ENCODE measurements around the gene DGCR8.

DGCR8 gene

DNA sequence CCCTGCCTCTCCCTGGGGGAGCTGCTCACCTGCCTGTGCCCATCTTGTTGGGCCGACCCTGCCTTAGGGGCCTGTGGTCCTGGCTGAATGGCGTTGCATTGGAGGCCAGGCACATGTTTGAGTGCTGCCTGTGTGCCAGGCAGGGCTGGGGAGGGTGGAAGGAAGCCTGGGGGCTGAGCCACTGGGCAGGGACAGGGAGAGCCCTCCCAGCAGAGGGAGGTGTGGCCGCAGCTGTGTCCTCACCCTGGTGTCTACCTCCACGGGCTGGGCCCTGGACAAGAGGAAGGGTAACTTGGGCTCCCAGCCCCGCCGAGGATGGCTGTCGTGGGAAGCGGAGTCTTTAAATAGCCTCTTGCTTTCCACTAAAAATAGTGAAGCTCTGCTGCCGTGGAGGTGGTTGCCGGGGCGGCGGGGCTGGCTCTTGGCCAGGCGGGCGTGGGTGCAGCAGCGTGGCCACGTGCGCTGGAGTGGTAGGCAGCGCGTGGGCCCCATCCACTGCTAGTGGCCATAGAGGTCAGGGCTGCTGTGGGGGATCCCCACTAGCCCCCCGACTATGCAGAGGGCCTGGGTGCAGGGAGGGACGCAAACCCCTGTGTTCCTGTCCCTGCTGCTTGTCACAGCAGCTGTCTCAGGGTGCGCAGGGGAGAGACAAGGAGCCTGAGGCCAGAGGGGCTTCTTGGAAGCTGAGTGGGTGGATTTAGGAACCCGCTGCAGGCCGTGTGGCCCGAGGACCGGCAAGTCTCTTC is 57.8 kb downstream of the DGCR8 start:
- no peaks in the 10 kb centered on the region for H3K9me3 ChIP-seq (ENCODE audit: control insufficient read depth, low read length)
- peaks cover 18% of the 10 kb centered on the region for H3K36me3 ChIP-seq (ENCODE audit: control insufficient read depth, insufficient read depth, low read length)
- H3K27ac ChIP-seq (ENCODE audit: low read depth, low read length, severe bottlenecking), result no peak overlapping the region
- no peak overlapping the region for H3K4me3 ChIP-seq (ENCODE audit: extremely low read depth, insufficient read depth, low read length, poor library complexity, severe bottlenecking)
- WGBS, 2 experiments (ENCODE audit: insufficient coverage in 2 of 2), result 86 to 92% methylated on average over 16 to 22 of the region's 26 CpGs
- H3K4me1 ChIP-seq (ENCODE audit: control insufficient read depth, insufficient read depth, low read length, poor library complexity, severe bottlenecking), result peaks cover 12% of the 10 kb centered on the region

DNA sequence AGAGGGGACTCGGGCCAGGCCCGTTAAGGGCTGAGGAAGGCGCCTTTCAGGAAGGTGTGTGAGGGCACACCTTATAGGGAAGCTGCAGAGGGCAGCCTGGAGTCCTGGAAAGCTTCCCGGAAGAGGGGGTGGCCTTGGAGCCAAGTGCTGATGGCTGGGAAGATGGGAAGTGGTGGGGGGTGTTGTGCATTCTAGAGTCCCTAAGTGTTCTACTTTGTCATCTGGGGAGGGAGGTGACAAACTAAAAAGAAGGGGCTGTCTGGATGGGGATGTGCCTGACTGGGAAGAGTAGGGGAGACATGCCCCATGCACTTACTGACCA is 58.3 kb downstream of the DGCR8 start:
- peaks cover 19% of the 10 kb centered on the region for H3K36me3 ChIP-seq (ENCODE audit: control insufficient read depth, insufficient read depth, low read length)
- 83 to 87% methylated on average over 1 to 4 of the region's 4 CpGs for WGBS, 2 experiments (ENCODE audit: insufficient coverage in 2 of 2)
- no peaks in the 10 kb centered on the region for H3K9me3 ChIP-seq (ENCODE audit: control insufficient read depth, low read length)
- H3K4me3 ChIP-seq (ENCODE audit: extremely low read depth, insufficient read depth, low read length, poor library complexity, severe bottlenecking), result no peak overlapping the region
- H3K4me1 ChIP-seq (ENCODE audit: control insufficient read depth, insufficient read depth, low read length, poor library complexity, severe bottlenecking), result peaks cover 8% of the 10 kb centered on the region
- H3K27ac ChIP-seq (ENCODE audit: low read depth, low read length, severe bottlenecking), result no peak overlapping the region

DNA sequence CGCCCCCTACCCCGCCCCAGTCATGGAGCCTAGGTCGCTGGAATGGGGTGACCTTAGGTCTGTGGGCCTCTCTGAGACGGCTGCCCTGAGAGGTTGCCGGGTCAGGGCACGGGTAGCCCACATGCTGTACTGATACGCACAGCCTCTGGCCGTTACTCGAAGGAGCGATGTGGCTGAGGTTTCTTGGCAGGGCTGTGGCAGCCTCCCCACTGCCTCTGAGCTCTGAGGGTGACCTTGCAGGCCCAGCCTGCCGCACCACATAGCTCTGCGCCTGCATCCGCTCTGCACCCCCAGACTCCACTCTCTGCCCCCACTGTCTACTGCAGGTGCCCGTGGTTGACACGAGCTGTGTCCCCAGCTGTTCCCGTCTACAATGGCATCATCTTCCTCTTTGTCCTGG is 58.8 kb downstream of the DGCR8 start:
- H3K4me1 ChIP-seq (ENCODE audit: control insufficient read depth, insufficient read depth, low read length, poor library complexity, severe bottlenecking), result peaks cover 8% of the 10 kb centered on the region
- H3K36me3 ChIP-seq (ENCODE audit: control insufficient read depth, insufficient read depth, low read length), result peaks cover 19% of the 10 kb centered on the region
- WGBS, 2 experiments (ENCODE audit: insufficient coverage in 2 of 2), result 95 to 96% methylated on average over 13 to 16 of the region's 16 CpGs
- no peak overlapping the region for H3K4me3 ChIP-seq (ENCODE audit: extremely low read depth, insufficient read depth, low read length, poor library complexity, severe bottlenecking)
- no peak overlapping the region for H3K27ac ChIP-seq (ENCODE audit: low read depth, low read length, severe bottlenecking)
- H3K9me3 ChIP-seq (ENCODE audit: control insufficient read depth, low read length), result no peaks in the 10 kb centered on the region

DNA sequence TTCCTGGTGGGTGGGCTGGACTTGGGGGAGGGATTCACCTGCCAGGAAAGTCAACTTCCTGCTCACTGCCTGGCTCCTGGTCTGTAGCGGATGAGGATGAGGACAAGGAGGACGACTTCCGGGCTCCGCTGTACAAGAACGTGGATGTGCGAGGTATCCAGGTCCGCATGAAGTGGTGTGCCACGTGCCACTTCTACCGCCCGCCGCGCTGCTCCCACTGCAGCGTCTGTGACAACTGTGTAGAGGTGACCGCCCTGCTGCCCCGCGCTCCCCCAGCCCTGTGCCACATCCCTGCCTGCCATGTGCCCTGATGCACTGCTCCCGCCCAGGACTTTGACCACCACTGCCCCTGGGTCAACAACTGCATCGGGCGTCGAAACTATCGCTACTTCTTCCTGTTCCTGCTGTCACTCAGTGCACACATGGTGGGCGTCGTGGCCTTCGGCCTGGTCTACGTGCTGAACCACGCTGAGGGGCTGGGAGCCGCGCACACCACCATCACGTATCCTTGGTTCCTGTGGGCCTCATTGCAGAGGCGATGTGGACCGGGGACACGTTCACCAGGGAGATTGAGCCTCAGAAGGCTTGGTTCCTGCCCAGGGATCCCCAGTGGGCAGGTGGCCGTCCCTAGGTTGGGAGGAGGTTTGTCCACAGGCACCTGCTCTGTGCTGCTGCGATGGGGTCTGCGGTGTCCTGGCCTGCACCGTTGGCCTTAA is 59.5 kb downstream of the DGCR8 start:
- 95 to 96% methylated on average over 34 to 36 of the region's 36 CpGs for WGBS, 2 experiments (ENCODE audit: insufficient coverage in 2 of 2)
- H3K36me3 ChIP-seq (ENCODE audit: control insufficient read depth, insufficient read depth, low read length), result peaks cover 19% of the 10 kb centered on the region
- H3K4me1 ChIP-seq (ENCODE audit: control insufficient read depth, insufficient read depth, low read length, poor library complexity, severe bottlenecking), result peaks cover 8% of the 10 kb centered on the region
- no peaks in the 10 kb centered on the region for H3K9me3 ChIP-seq (ENCODE audit: control insufficient read depth, low read length)
- no peak overlapping the region for H3K27ac ChIP-seq (ENCODE audit: low read depth, low read length, severe bottlenecking)
- no peak overlapping the region for H3K4me3 ChIP-seq (ENCODE audit: extremely low read depth, insufficient read depth, low read length, poor library complexity, severe bottlenecking)

DNA sequence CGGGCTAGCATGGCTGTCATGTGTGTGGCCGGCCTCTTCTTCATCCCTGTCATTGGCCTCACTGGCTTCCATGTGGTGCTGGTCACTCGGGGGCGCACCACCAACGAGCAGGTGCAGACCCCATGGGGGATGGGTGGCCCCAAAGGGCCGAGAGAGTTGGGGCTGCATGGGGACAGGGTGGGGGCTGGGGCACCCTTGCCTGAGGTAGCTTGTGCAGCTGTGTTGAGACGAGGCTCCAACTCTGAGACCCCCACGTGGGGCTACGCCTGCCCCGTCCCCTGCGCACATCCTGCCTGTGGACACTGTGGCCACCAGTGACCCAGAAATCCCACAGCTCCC is 60.0 kb downstream of the DGCR8 start:
- 93 to 100% methylated on average over 8 to 9 of the region's 11 CpGs for WGBS, 2 experiments (ENCODE audit: insufficient coverage in 2 of 2)
- Histone ChIP-seq H3K4me1 (ENCODE audit: control insufficient read depth, insufficient read depth, low read length, poor library complexity, severe bottlenecking) (peaks cover 8% of the 10 kb centered on the region), H3K27ac (ENCODE audit: low read depth, low read length, severe bottlenecking) (no peak overlapping the region), H3K36me3 (ENCODE audit: control insufficient read depth, insufficient read depth, low read length) (peaks cover 19% of the 10 kb centered on the region), H3K9me3 (ENCODE audit: control insufficient read depth, low read length) (no peaks in the 10 kb centered on the region), H3K4me3 (ENCODE audit: extremely low read depth, insufficient read depth, low read length, poor library complexity, severe bottlenecking) (no peak overlapping the region)

DNA sequence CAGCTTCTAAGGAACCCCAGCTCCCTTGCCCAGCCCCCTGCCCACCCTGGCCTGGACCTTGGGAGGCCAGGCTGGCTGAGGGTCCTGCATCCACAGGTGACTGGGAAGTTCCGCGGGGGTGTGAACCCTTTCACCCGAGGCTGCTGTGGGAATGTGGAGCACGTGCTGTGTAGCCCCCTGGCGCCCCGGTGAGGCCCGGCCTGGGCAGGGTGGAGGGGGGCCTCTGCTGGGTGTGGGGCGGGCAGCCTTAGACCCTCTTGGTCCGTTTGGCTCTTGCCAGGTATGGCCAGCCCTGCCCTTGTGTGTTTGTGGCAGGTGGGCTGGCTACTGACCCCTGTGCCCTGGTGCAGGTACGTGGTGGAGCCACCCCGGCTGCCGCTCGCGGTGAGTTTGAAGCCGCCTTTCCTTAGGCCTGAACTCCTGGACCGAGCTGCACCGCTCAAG is 60.5 kb downstream of the DGCR8 start:
- WGBS, 2 experiments (ENCODE audit: insufficient coverage in 2 of 2), result 92 to 98% methylated on average over 15 to 17 of the region's 17 CpGs
- H3K4me1 ChIP-seq (ENCODE audit: control insufficient read depth, insufficient read depth, low read length, poor library complexity, severe bottlenecking), result peaks cover 8% of the 10 kb centered on the region
- peaks cover 19% of the 10 kb centered on the region for H3K36me3 ChIP-seq (ENCODE audit: control insufficient read depth, insufficient read depth, low read length)
- H3K27ac ChIP-seq (ENCODE audit: low read depth, low read length, severe bottlenecking), result no peak overlapping the region
- H3K4me3 ChIP-seq (ENCODE audit: extremely low read depth, insufficient read depth, low read length, poor library complexity, severe bottlenecking), result no peak overlapping the region
- no peaks in the 10 kb centered on the region for H3K9me3 ChIP-seq (ENCODE audit: control insufficient read depth, low read length)

DNA sequence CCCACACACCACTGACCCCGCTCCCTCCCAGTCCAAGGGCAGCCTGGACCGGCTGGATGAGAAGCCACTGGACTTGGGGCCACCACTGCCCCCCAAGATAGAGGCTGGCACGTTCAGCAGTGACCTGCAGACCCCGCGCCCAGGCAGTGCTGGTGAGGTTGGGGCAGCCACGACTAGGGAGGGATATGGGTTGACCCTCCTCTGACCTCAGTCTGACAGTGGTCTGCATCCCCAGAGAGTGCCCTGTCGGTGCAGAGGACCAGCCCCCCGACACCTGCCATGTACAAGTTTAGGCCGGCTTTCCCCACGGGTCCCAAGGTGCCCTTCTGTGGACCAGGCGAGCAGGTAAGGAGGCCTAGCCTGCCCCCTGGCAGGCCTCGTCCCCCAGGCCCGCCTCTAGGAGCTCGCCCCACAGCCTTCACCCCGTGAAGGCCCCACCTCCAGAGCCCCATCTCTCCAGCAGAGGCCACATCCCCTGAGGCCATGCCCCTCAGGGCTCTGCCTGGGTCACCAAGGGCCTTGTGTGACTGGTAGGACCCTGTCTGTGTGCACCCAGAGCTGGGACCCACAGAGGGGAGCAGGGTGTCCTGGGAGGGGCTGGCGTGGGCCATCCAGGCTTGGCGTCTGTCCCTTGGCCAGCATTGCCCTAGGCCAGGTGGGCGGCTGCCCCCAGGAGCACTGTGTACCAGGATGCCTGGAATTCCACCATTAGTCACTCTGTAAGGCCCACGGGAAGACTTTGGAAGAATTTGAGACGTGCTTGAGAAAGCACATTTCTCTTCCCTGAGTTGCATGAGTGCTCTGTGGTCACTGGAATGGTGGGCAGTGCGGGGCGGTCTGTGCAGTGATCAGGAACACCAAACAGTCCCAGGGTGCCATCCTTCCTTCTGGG is 61.4 kb downstream of the DGCR8 start:
- WGBS, 2 experiments (ENCODE audit: insufficient coverage in 2 of 2), result 93 to 94% methylated on average over 17 to 21 of the region's 22 CpGs
- peak overlapping the region; percentile 58 for H3K27ac ChIP-seq (ENCODE audit: low read depth, low read length, severe bottlenecking)

DNA sequence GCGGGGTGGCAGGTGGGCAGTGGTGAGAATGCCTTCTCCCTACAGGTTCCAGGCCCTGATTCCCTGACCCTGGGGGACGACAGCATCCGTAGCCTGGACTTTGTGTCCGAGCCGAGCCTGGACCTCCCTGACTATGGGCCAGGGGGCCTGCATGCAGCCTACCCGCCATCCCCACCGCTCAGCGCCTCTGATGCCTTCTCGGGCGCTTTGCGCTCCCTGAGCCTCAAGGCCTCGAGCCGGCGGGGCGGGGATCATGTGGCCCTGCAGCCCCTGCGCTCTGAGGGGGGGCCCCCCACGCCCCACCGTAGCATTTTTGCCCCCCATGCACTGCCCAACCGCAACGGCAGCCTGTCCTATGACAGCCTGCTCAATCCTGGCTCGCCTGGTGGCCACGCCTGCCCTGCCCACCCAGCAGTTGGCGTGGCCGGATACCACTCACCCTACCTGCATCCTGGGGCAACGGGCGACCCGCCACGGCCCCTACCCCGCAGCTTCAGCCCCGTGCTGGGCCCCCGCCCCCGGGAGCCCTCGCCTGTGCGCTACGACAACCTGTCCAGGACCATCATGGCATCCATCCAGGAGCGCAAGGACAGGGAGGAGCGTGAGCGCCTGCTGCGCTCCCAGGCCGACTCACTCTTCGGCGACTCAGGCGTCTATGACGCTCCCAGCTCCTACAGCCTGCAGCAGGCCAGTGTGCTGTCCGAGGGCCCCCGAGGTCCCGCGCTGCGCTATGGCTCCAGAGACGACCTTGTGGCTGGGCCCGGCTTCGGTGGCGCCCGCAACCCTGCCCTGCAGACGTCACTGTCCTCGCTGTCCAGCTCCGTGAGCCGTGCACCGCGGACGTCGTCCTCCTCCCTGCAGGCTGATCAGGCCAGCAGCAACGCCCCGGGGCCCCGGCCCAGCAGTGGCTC is 62.9 kb downstream of the DGCR8 start:
- Histone ChIP-seq H3K4me3 (ENCODE audit: extremely low read depth, insufficient read depth, low read length, poor library complexity, severe bottlenecking) (no peak overlapping the region), H3K36me3 (ENCODE audit: control insufficient read depth, insufficient read depth, low read length) (peaks cover 23% of the 10 kb centered on the region), H3K4me1 (ENCODE audit: control insufficient read depth, insufficient read depth, low read length, poor library complexity, severe bottlenecking) (peaks cover 8% of the 10 kb centered on the region), H3K9me3 (ENCODE audit: control insufficient read depth, low read length) (no peaks in the 10 kb centered on the region), H3K27ac (ENCODE audit: low read depth, low read length, severe bottlenecking) (no peak overlapping the region)
- 95 to 96% methylated on average over 38 to 64 of the region's 65 CpGs for WGBS, 2 experiments (ENCODE audit: insufficient coverage in 2 of 2)

More for the DNA sequence above, 61.4 kb downstream of the DGCR8 start:
- Histone ChIP-seq H3K4me3 (ENCODE audit: extremely low read depth, insufficient read depth, low read length, poor library complexity, severe bottlenecking) (no peak overlapping the region), H3K9me3 (ENCODE audit: control insufficient read depth, low read length) (no peaks in the 10 kb centered on the region), H3K36me3 (ENCODE audit: control insufficient read depth, insufficient read depth, low read length) (peaks cover 23% of the 10 kb centered on the region), H3K4me1 (ENCODE audit: control insufficient read depth, insufficient read depth, low read length, poor library complexity, severe bottlenecking) (peaks cover 8% of the 10 kb centered on the region)

DNA sequence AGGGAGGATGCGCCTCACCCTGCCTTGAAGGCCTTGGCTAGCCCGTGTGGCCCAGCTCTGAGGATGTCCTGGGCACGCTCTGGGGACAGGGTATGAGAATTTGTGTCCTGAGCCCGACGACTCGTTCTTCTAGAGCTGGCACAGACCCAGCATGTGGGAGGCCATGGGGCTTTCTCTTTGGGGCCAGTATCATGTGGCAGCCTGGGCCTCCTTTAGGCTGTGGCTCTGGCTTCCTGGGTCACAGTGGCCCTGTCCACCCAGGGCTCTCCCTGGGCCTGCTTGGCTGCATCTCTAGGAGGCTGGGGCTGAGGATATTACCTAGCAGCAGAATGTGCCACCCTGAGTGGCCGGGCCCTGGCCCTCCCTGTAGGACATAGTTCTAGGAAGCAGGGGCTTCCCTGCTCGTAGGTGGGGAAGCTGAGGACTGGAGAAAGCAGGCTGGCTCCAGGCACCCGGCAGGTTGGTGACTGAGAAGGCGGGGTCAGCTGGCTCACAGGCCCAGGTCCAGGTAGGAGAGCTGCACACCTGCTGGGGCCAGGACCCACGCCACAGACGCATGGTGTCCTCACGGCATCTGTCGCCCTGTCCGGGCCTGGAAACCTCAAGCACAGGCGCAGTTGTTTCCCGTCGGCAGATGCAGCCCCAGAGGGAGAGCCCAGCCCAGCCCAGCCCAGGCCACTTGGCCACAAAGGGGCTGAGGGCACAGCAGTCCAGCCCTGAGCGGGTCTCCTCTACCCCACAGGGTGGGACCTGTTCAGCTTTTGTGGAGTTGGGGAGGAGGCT is 64.0 kb downstream of the DGCR8 start:
- WGBS, 2 experiments (ENCODE audit: insufficient coverage in 2 of 2), result 88 to 94% methylated on average over 17 to 18 of the region's 19 CpGs

More for the DNA sequence above, 64.0 kb downstream of the DGCR8 start:
- Histone ChIP-seq H3K4me3 (ENCODE audit: extremely low read depth, insufficient read depth, low read length, poor library complexity, severe bottlenecking) (no peak overlapping the region), H3K36me3 (ENCODE audit: control insufficient read depth, insufficient read depth, low read length) (peaks cover 22% of the 10 kb centered on the region), H3K27ac (ENCODE audit: low read depth, low read length, severe bottlenecking) (no peak overlapping the region), H3K4me1 (ENCODE audit: control insufficient read depth, insufficient read depth, low read length, poor library complexity, severe bottlenecking) (peaks cover 8% of the 10 kb centered on the region), H3K9me3 (ENCODE audit: control insufficient read depth, low read length) (no peaks in the 10 kb centered on the region)
